MM.1S (cell line): ENCODE data around the gene EDAR.

ENCODE experiments used
- DNase-seq: peaks from one replicate; pipeline ENCODE4 v3.0.0-alpha.2; 2015
- H2AFZ ChIP-seq: fragments of 300-600 bp; sonication (generic); 2 replicates; pipeline ENCODE4 v1.6.0; 2016; ENCODE audit warnings: antibody characterized with exemption, low read length
- H3F3A ChIP-seq: fragments of 300-600 bp; sonication (generic); 2 replicates; pipeline ENCODE4 v1.6.1; 2016; ENCODE audit warnings: mild to moderate bottlenecking, antibody characterized with exemption, low read length, moderate library complexity, mixed read lengths; ENCODE audit not compliant: insufficient read depth
- H3K27ac ChIP-seq: fragments of 300-600 bp; sonication (generic); 2 replicates; pipeline ENCODE4 v1.5.1; 2016; ENCODE audit warnings: mild to moderate bottlenecking, low read length
- H3K27me3 ChIP-seq: fragments of 300-600 bp; sonication (generic); replicated peaks from 2 replicates; pipeline ENCODE4 v1.6.0; 2016; ENCODE audit warnings: low read length; ENCODE audit not compliant: insufficient read depth
- H3K36me3 ChIP-seq: fragments of 300-600 bp; sonication (generic); replicated peaks from 2 replicates; pipeline ENCODE4 v1.6.1; 2016; ENCODE audit warnings: mild to moderate bottlenecking, low read length, mixed read lengths; ENCODE audit not compliant: insufficient read depth
- H3K4me1 ChIP-seq: fragments of 300-600 bp; sonication (generic); 2 replicates; pipeline ENCODE4 v1.6.1; 2016; ENCODE audit warnings: low read length, mixed read lengths
- H3K4me2 ChIP-seq: fragments of 300-600 bp; sonication (generic); 2 replicates; pipeline ENCODE4 v1.6.0; 2016; ENCODE audit warnings: low read depth, low read length
- H3K4me3 ChIP-seq: fragments of 300-600 bp; sonication (generic); 2 replicates; pipeline ENCODE4 v1.5.1; 2016; ENCODE audit warnings: low read length, mixed read lengths
- H3K79me2 ChIP-seq: fragments of 300-600 bp; sonication (generic); 2 replicates; pipeline ENCODE4 v1.6.1; 2016; ENCODE audit warnings: mixed run types, low read length, mixed read lengths
- H3K9ac ChIP-seq: fragments of 300-600 bp; sonication (generic); 2 replicates; pipeline ENCODE4 v1.6.1; 2016; ENCODE audit warnings: low read length, mixed read lengths
- H3K9me2 ChIP-seq: fragments of 300-600 bp; sonication (generic); replicated peaks from 2 replicates; pipeline ENCODE4 v1.6.1; 2016; ENCODE audit warnings: mild to moderate bottlenecking, low read length, mixed read lengths; ENCODE audit not compliant: insufficient read depth
- H3K9me3 ChIP-seq: fragments of 300-600 bp; sonication (generic); replicated peaks from 2 replicates; pipeline ENCODE4 v1.6.1; 2016; ENCODE audit warnings: mild to moderate bottlenecking, low read length, mixed read lengths; ENCODE audit not compliant: insufficient read depth
- H4K20me1 ChIP-seq: fragments of 300-600 bp; sonication (generic); 2 replicates; pipeline ENCODE4 v1.6.1; 2016; ENCODE audit warnings: mild to moderate bottlenecking, low read length, moderate library complexity, mixed read lengths; ENCODE audit not compliant: insufficient read depth
- CTCF ChIP-seq: fragments of 300-600 bp; sonication (generic); IDR thresholded peaks from 2 replicates; pipeline ENCODE4 v1.5.1; 2016; ENCODE audit warnings: antibody characterized with exemption, low read length, mixed read lengths
- EZH2 ChIP-seq: fragments of 300-600 bp; sonication (generic); optimal IDR thresholded peaks from 2 replicates; pipeline ENCODE3; 2017; ENCODE audit warnings: low read depth, mild to moderate bottlenecking, antibody characterized with exemption, low read length, mixed read lengths
- EZH2phosphoT487 ChIP-seq: fragments of 300-600 bp; sonication (generic); IDR thresholded peaks from 2 replicates; pipeline ENCODE4 v1.6.1; 2018; ENCODE audit warnings: antibody characterized with exemption, low read length

The EDAR gene

GRCh38 chr2:108959401-108959800, 29.6 kb downstream of the EDAR start:
- Histone ChIP-seq H3K79me2 (no peaks in the 10 kb centered on the region), H3K9ac (no peak overlapping the region), H3F3A (no peaks in the 10 kb centered on the region), H3K4me1 (no peaks in the 10 kb centered on the region), H2AFZ (no peak overlapping the region), H3K9me3 (no peaks in the 10 kb centered on the region), H4K20me1 (no peaks in the 10 kb centered on the region), H3K9me2 (no peaks in the 10 kb centered on the region), H3K36me3 (no peaks in the 10 kb centered on the region), H3K27me3 (no peaks in the 10 kb centered on the region), H3K4me2 (no peak overlapping the region), H3K27ac (no peak overlapping the region), H3K4me3 (no peak overlapping the region)
- TF ChIP-seq CTCF = no peak
- no peak for TF ChIP-seq EZH2phosphoT487
- no peak for TF ChIP-seq EZH2
- DNase-seq = no peak

GRCh38 chr2:108958632-108959341, 30.2 kb downstream of the EDAR start:
- H3K9ac ChIP-seq = no peak overlapping the region
- no peaks in the 10 kb centered on the region for H3K27me3 ChIP-seq
- H3K4me3 ChIP-seq = no peak overlapping the region
- no peak overlapping the region for H2AFZ ChIP-seq
- H3K36me3 ChIP-seq = no peaks in the 10 kb centered on the region
- no peak overlapping the region for H3K4me2 ChIP-seq
- no peaks in the 10 kb centered on the region for H3K79me2 ChIP-seq
- no peaks in the 10 kb centered on the region for H3K9me3 ChIP-seq
- no peaks in the 10 kb centered on the region for H3F3A ChIP-seq
- no peaks in the 10 kb centered on the region for H4K20me1 ChIP-seq
- H3K27ac ChIP-seq = no peak overlapping the region
- DNase-seq = no peak
- no peaks in the 10 kb centered on the region for H3K9me2 ChIP-seq
- TF ChIP-seq EZH2 (no peak), CTCF (no peak), EZH2phosphoT487 (no peak)
- no peaks in the 10 kb centered on the region for H3K4me1 ChIP-seq

GRCh38 chr2:108958002-108958401, 31.0 kb downstream of the EDAR start:
- Histone ChIP-seq H3K4me3 (no peak overlapping the region), H3K4me1 (no peaks in the 10 kb centered on the region), H3K4me2 (no peak overlapping the region), H3K27me3 (no peaks in the 10 kb centered on the region), H3K79me2 (no peaks in the 10 kb centered on the region), H3K36me3 (no peaks in the 10 kb centered on the region), H3K27ac (no peak overlapping the region), H3K9me2 (no peaks in the 10 kb centered on the region), H4K20me1 (no peaks in the 10 kb centered on the region), H3F3A (no peaks in the 10 kb centered on the region), H2AFZ (no peak overlapping the region), H3K9me3 (no peaks in the 10 kb centered on the region), H3K9ac (no peak overlapping the region)
- TF ChIP-seq EZH2 (no peak), EZH2phosphoT487 (no peak)
- DNase-seq = no peak

GRCh38 chr2:108956375-108956774, 32.6 kb downstream of the EDAR start:
- Histone ChIP-seq H3K9me3 (no peaks in the 10 kb centered on the region), H3K27ac (no peak overlapping the region), H3K4me3 (no peak overlapping the region), H3K36me3 (no peaks in the 10 kb centered on the region), H3F3A (no peaks in the 10 kb centered on the region), H3K4me2 (no peak overlapping the region), H3K4me1 (no peaks in the 10 kb centered on the region), H3K27me3 (no peaks in the 10 kb centered on the region), H3K9ac (no peak overlapping the region), H2AFZ (no peak overlapping the region), H4K20me1 (no peaks in the 10 kb centered on the region), H3K79me2 (no peaks in the 10 kb centered on the region), H3K9me2 (no peaks in the 10 kb centered on the region)
- no peak for TF ChIP-seq EZH2
- no peak for TF ChIP-seq EZH2phosphoT487
- no peak for TF ChIP-seq CTCF
- no peak for DNase-seq
